HCT116 (cell line): Measurements from ENCODE around the gene MOGAT3. TPM values are rescaled to one million over a fixed set of nuclear protein-coding genes. Genes with fewer than 3 reads are reported as not detected.

ENCODE experiments used
- ATAC-seq: fragments of 200-7000 bp; cut with Tn5 transposase; 2 replicates; pipeline ENCODE4 v1.9.1; 2020; ENCODE audit warnings: mild to moderate bottlenecking, moderate library complexity
- BruUV-seq: library from RNA; stranded (reverse); fragments of 400-500 nt; replicated peaks from 2 replicates; lab custom pipeline; 2021; lab: Mats Ljungman, UMichigan
- CTCF ChIA-PET: fragments of 300-600 bp; sonication (Branson Sonifier 250); formaldehyde crosslinking; loops from one replicate; lab custom pipeline; 2021; ENCODE audit warnings: antibody characterized with exemption; lab: Charles Lee
- POLR2A ChIA-PET: fragments of 300-600, 350-600 bp; sonication (Branson Sonifier 250); formaldehyde crosslinking; loops from one replicate; lab custom pipeline; 2021; ENCODE audit warnings: antibody characterized with exemption; lab: Charles Lee
- RAD21 ChIA-PET, 2 experiments: fragments of 300-600 bp; sonication (Branson Sonifier 250); formaldehyde crosslinking; loops; one replicate each; lab custom pipeline; 2023; ENCODE audit warnings: low total read pairs in 2 of 2; ENCODE audit not compliant: uncharacterized antibody in 2 of 2, unreplicated experiment in 2 of 2, low non-redundant PET in 1 of 2; lab: Charles Lee
- DNase-seq: peaks from one replicate; pipeline ENCODE4 v3.0.0-alpha.2; 2010; ENCODE audit warnings: low read depth, low spot score
- H2AFZ ChIP-seq: fragments of 200-600 bp; shearing (Covaris generic), sonication (generic); 2 replicates; pipeline ENCODE4 v1.6.1; 2017; ENCODE audit warnings: low read depth, mixed run types, mixed read lengths, antibody characterized with exemption, low read length; ENCODE audit not compliant: poor library complexity, severe bottlenecking
- H3K27ac ChIP-seq: 2 replicates; pipeline ENCODE4 v1.5.1; 2012; ENCODE audit warnings: low read depth, low read length
- H3K27me3 ChIP-seq: fragments of 200-600 bp; sonication (generic); 2 replicates; pipeline ENCODE4 v1.6.1; 2016; ENCODE audit warnings: mixed run types, low read length, mixed read lengths; ENCODE audit not compliant: insufficient read depth
- H3K36me3 ChIP-seq, 2 experiments: fragments of 200-500 bp in 1 of 2; fragments of 200-600 bp in 1 of 2; sonication (Bioruptor generic) in 1 of 2; sonication (generic) in 1 of 2; 2 replicates each; pipeline versions ENCODE4 v1.5.1 to v1.6.1; 2014 to 2016; ENCODE audit warnings: low read length in 2 of 2, inconsistent platforms in 1 of 2, mixed read lengths in 1 of 2, mixed run types in 1 of 2; ENCODE audit not compliant: insufficient read depth in 2 of 2, control insufficient read depth in 1 of 2
- H3K4me1 ChIP-seq, 2 experiments: fragments of 200-600 bp in 1 of 2; sonication (generic) in 1 of 2; 2 replicates each; pipeline versions ENCODE4 v1.5.1 to v1.6.1; 2012 to 2017; ENCODE audit warnings: low read length in 2 of 2, inconsistent platforms in 1 of 2, mild to moderate bottlenecking in 1 of 2, mixed read lengths in 1 of 2, mixed run types in 1 of 2, moderate library complexity in 1 of 2; ENCODE audit not compliant: insufficient read depth in 2 of 2, control insufficient read depth in 1 of 2
- H3K4me2 ChIP-seq: fragments of 200-600 bp; sonication (generic); 2 replicates; pipeline ENCODE4 v1.6.1; 2017; ENCODE audit warnings: mixed run types, low read length, mixed read lengths
- H3K4me3 ChIP-seq, 2 experiments: fragments of 200-600 bp in 1 of 2; sonication (generic) in 1 of 2; replicated peaks in 1 of 2; 2 replicates each; pipeline ENCODE4 v1.5.1; 2011 to 2016; ENCODE audit warnings: low read length in 2 of 2, control low read depth in 1 of 2, low read depth in 1 of 2, mild to moderate bottlenecking in 1 of 2, mixed read lengths in 1 of 2, mixed run types in 1 of 2
- H3K79me2 ChIP-seq: fragments of 200-600 bp; sonication (generic); 2 replicates; pipeline ENCODE4 v1.6.1; 2017; ENCODE audit warnings: mild to moderate bottlenecking, mixed run types, low read length, moderate library complexity, mixed read lengths; ENCODE audit not compliant: insufficient read depth
- H3K9ac ChIP-seq: fragments of 200-600 bp; sonication (generic); 2 replicates; pipeline ENCODE4 v1.6.1; 2016; ENCODE audit warnings: low read length, mixed read lengths
- H3K9me2 ChIP-seq: fragments of 200-600 bp; sonication (generic), shearing (Covaris generic); 2 replicates; pipeline ENCODE4 v1.6.1; 2017; ENCODE audit warnings: mixed run types, mild to moderate bottlenecking, moderate library complexity; ENCODE audit not compliant: insufficient read depth
- H3K9me3 ChIP-seq, 2 experiments: fragments of 200-500 bp in 1 of 2; fragments of 200-600 bp in 1 of 2; sonication (Bioruptor generic) in 1 of 2; sonication (generic) in 1 of 2; 2 replicates each; pipeline ENCODE4 v1.6.1; 2014 to 2017; ENCODE audit warnings: low read length in 2 of 2, mixed read lengths in 2 of 2, inconsistent platforms in 1 of 2, low read depth in 1 of 2, mild to moderate bottlenecking in 1 of 2, mixed run types in 1 of 2, moderate library complexity in 1 of 2; ENCODE audit not compliant: control insufficient read depth in 1 of 2, insufficient read depth in 1 of 2
- H4K20me1 ChIP-seq: fragments of 200-600 bp; sonication (generic), shearing (Covaris generic); 2 replicates; pipeline ENCODE4 v1.6.1; 2017; ENCODE audit warnings: mixed run types, mild to moderate bottlenecking, moderate library complexity; ENCODE audit not compliant: insufficient read depth
- CBX3 ChIP-seq: IDR thresholded peaks from 2 replicates; pipeline ENCODE4 v1.6.1; 2012; ENCODE audit warnings: low read depth
- JUND ChIP-seq: IDR thresholded peaks from 2 replicates; pipeline ENCODE4 v1.6.1; 2012
- YY1 ChIP-seq: IDR thresholded peaks from 2 replicates; pipeline ENCODE4 v1.6.1; 2011; ENCODE audit warnings: low read length, low read depth, moderate library complexity, mild to moderate bottlenecking; ENCODE audit not compliant: insufficient replicate concordance; ENCODE audit errors: extremely low read depth
- intact Hi-C: fragments of 100-400 bp; cut with micrococcal nuclease; formaldehyde crosslinking; loops from 2 replicates; pipeline ENCODE4 v1.10.0; 2022
- total RNA-seq: library from RNA; stranded (reverse); gene quantifications from one replicate; pipeline ENCODE4 v1.2.1, GENCODE V29; 2021; ENCODE audit not compliant: unreplicated experiment
- TF ChIP-seq, protein P1 (sequence below), 3 experiments: fragments of 200-600 bp in 1 of 3; sonication (generic) in 1 of 3; IDR thresholded peaks in 2 of 3; conservative IDR thresholded peaks in 1 of 3; 2 replicates each; pipeline ENCODE4 v1.5.1; 2012 to 2017; ENCODE audit warnings: low read depth in 2 of 3, low read length in 2 of 3, antibody characterized with exemption in 1 of 3, borderline replicate concordance in 1 of 3, control low read depth in 1 of 3, mild to moderate bottlenecking in 1 of 3, mixed read lengths in 1 of 3, mixed run types in 1 of 3, moderate library complexity in 1 of 3; ENCODE audit not compliant: insufficient read depth in 1 of 3
- TF ChIP-seq, protein P2 (sequence below): IDR thresholded peaks from 2 replicates; pipeline ENCODE4 v1.6.1; 2012
- TF ChIP-seq, protein P3 (sequence below): IDR thresholded peaks from 2 replicates; pipeline ENCODE4 v1.6.1; 2011; ENCODE audit warnings: mild to moderate bottlenecking, low read length, moderate library complexity; ENCODE audit not compliant: insufficient replicate concordance; ENCODE audit errors: extremely low read depth

The MOGAT3 gene
- total RNA-seq, 1 experiment from 2014 or later = not detected

DNA sequence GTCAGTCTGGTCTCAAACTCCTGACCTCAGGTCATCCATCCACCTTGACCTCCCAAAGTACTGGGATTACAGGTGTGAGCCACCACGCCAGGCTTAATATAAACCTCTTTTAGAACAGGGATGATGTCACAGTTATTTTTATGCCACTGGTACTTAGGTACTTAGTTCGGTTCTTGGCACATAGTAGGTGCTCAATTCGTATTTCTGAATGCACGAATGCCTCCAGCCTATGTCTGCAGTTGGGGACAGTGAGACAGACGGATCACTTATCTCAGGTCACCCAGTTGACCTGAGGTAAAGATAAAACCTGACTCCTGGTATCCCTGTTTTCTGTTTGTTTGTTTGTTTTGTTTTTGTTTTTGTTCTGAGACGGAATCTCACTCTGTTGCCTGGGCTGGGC lies 14.6 kb downstream of the MOGAT3 start:
- H3K9ac ChIP-seq = no peak overlapping the region
- DNase-seq (no peak), ATAC-seq (no peak)
- H3K4me3 ChIP-seq = no peak overlapping the region
- H2AFZ ChIP-seq = no peak overlapping the region
- no peak overlapping the region for H3K4me2 ChIP-seq
- POLR2A ChIA-PET = interaction anchor here (1.7 kb wide), 1 partner anchor 31 kb away, joined by 4 read pairs; the partner anchor contains the start of gene PLOD3
- peaks cover 6 to 23% of the 10 kb centered on the region in 2 experiments; a peak in 3 of 4 replicates for H3K4me1 ChIP-seq
- BruUV-seq = no TSS peak
- no peaks in the 10 kb centered on the region for H3K9me3 ChIP-seq
- CTCF ChIA-PET = interaction anchor here (0.7 kb wide), 1 partner anchor 47 kb away, joined by 4 read pairs; no protein-coding TSS in a partner anchor
- no peak overlapping the region for H3K27ac ChIP-seq
- H3K79me2 ChIP-seq = no peaks in the 10 kb centered on the region
- H4K20me1 ChIP-seq = no peaks in the 10 kb centered on the region
- intact Hi-C loops = no loop called here
- RAD21 ChIA-PET = no interaction called here
- no peaks in the 10 kb centered on the region for H3K9me2 ChIP-seq
- H3K36me3 ChIP-seq = no peaks in the 10 kb centered on the region
- no peaks in the 10 kb centered on the region for H3K27me3 ChIP-seq
- TF ChIP-seq CBX3 = no peak
- TF ChIP-seq JUND = no peak
- TF ChIP-seq, protein P1, sequence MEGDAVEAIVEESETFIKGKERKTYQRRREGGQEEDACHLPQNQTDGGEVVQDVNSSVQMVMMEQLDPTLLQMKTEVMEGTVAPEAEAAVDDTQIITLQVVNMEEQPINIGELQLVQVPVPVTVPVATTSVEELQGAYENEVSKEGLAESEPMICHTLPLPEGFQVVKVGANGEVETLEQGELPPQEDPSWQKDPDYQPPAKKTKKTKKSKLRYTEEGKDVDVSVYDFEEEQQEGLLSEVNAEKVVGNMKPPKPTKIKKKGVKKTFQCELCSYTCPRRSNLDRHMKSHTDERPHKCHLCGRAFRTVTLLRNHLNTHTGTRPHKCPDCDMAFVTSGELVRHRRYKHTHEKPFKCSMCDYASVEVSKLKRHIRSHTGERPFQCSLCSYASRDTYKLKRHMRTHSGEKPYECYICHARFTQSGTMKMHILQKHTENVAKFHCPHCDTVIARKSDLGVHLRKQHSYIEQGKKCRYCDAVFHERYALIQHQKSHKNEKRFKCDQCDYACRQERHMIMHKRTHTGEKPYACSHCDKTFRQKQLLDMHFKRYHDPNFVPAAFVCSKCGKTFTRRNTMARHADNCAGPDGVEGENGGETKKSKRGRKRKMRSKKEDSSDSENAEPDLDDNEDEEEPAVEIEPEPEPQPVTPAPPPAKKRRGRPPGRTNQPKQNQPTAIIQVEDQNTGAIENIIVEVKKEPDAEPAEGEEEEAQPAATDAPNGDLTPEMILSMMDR (IDR thresholded peaks at IDR 0.05 in 2 of 3, conservative IDR thresholded peaks at IDR 0.05 in 1 of 3; ENCODE audit: borderline replicate concordance in 1 of 3, insufficient read depth in 1 of 3, low read depth in 2 of 3, low read length in 2 of 3) = no peak
- TF ChIP-seq, protein P2, sequence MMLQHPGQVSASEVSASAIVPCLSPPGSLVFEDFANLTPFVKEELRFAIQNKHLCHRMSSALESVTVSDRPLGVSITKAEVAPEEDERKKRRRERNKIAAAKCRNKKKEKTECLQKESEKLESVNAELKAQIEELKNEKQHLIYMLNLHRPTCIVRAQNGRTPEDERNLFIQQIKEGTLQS = no peak
- no peak for TF ChIP-seq YY1

DNA sequence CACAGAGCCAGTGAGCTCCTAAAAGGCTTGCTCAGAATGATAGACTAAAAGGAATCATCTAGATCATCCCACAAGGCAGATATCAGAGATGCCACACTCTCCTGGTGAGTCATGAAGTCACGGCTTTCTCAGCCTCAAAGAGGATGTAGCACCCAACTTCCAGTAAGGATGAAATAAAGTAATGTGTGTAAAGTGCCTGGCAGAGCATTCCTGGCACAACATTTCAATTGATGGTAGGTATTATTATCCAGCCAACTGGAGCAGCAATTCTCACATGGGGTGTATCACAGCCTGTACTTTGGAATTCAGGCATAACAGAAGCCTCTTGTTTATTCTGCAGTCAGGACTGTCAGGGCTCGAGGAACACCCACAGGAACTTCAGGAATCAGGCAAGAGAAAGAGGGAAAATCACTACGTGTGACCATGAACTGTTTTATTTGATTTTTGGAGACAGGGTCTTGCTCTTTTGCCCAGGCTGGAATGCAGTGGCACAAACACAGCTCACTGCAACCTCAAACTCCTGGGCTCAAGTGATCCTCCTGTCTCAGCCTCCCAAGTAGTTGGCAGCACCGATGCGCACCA lies 15.5 kb downstream of the MOGAT3 start:
- H3K4me2 ChIP-seq = peak overlapping the region; percentile 4; the same call in 1 of the 2 replicates
- no peak for DNase-seq
- ATAC-seq = no peak
- TF ChIP-seq, protein P3, sequence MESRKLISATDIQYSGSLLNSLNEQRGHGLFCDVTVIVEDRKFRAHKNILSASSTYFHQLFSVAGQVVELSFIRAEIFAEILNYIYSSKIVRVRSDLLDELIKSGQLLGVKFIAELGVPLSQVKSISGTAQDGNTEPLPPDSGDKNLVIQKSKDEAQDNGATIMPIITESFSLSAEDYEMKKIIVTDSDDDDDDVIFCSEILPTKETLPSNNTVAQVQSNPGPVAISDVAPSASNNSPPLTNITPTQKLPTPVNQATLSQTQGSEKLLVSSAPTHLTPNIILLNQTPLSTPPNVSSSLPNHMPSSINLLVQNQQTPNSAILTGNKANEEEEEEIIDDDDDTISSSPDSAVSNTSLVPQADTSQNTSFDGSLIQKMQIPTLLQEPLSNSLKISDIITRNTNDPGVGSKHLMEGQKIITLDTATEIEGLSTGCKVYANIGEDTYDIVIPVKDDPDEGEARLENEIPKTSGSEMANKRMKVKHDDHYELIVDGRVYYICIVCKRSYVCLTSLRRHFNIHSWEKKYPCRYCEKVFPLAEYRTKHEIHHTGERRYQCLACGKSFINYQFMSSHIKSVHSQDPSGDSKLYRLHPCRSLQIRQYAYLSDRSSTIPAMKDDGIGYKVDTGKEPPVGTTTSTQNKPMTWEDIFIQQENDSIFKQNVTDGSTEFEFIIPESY = no peak
- ChIA-PET RAD21 (no interaction called here), POLR2A (interaction anchor here (1.6 kb wide), 1 partner anchor 41 kb away, joined by 4 read pairs; no protein-coding TSS in a partner anchor), CTCF (interaction anchor here (1.3 kb wide), 1 partner anchor 42 kb away, joined by 4 read pairs; no protein-coding TSS in a partner anchor)
- no peaks in the 10 kb centered on the region for H3K9me3 ChIP-seq
- H3K9ac ChIP-seq = no peak overlapping the region
- no peaks in the 10 kb centered on the region for H4K20me1 ChIP-seq
- H3K27ac ChIP-seq = no peak overlapping the region
- H3K36me3 ChIP-seq = no peaks in the 10 kb centered on the region
- intact Hi-C loops = no loop called here
- H3K4me1 ChIP-seq = peaks cover 6 to 23% of the 10 kb centered on the region in 2 experiments; a peak in 3 of 4 replicates
- no peaks in the 10 kb centered on the region for H3K79me2 ChIP-seq
- H3K4me3 ChIP-seq = no peak overlapping the region
- no peaks in the 10 kb centered on the region for H3K27me3 ChIP-seq
- no peaks in the 10 kb centered on the region for H3K9me2 ChIP-seq
- H2AFZ ChIP-seq = peak overlapping the region; percentile 65
- no TSS peak for BruUV-seq
